Fibroblast of villous mesenchyme (primary cell): ENCODE results near the gene TMCO4. TPM values are rescaled to one million over a fixed set of nuclear protein-coding genes. Genes with fewer than 3 reads are reported as not detected.
A peak's percentile ranks its signal among the peaks of the same experiment; 100 is the strongest.
"Not testable (repeated sequence)": the region's sequence is repeated elsewhere in the genome, so short reads cannot be mapped to it uniquely, and the experiment has no call there.

ENCODE experiments used
- DNase-seq: peaks from one replicate; pipeline ENCODE4 v3.0.0-alpha.2; 2010; ENCODE audit warnings: low read depth
- H3K4me3 ChIP-seq: 2 replicates; pipeline ENCODE4 v1.5.1; 2011; ENCODE audit warnings: low read depth, mild to moderate bottlenecking, low read length
- total RNA-seq: library from RNA; depleted of rRNA; stranded (reverse); fragments of >200 nt; gene quantifications from 2 replicates; pipeline ENCODE4 v1.2.3, GENCODE V29; 2012
- TF ChIP-seq, protein P1 (sequence below): IDR thresholded peaks from 2 replicates; pipeline ENCODE4 v1.5.1; 2012; ENCODE audit warnings: low read depth, mild to moderate bottlenecking, low read length; ENCODE audit not compliant: insufficient read depth

Gene TMCO4
- total RNA-seq = 20.7 and 20.9 TPM in 2 replicates

DNA sequence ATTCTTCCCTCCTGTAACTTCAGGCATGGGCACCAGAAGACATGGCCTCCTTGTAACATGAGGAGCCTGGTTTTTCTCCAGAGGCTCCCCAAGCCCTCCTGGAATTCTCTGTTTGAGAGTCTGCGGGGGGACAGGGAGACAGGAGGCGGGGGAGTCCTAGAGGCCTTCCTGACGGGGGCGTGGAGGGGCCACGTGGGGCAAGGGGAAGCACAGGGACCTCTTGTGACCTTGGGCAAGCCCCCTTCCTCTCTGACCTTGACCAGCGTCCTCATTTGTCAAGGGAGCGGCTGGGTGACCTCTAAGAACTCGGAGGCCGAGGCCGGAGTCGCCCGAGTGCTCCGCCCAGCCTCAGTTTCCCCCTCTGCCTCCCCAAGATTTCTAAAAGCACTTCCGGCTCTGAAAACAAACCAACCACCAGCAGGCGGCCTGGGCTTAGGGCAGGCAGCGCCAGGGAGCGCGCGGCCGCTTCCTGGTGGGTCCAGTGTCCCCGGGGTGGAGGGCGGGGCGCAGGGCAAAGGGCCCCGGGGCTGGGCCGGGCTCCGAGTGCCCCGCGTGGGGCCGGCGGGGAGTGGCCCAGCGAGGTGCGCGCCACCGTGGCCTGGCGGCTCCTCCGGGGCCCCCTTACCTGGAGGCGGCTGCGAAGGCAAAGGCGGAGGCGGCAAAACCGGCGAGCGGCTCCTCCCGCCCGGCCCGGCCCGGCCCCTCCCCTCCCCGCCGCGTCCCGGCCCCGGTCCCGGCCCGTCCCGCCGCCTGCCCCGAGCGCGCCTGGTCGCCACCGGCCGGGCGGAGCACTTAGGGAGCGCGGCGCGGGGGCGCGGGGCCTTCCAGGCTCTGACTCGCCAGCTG, at the start of gene TMCO4:
TSS of gene TMCO4 (minus strand) at position 687 of the 846 bp plus-strand sequence. CDS start 19,158 bp downstream, outside the sequence.
- TF ChIP-seq, protein P1, sequence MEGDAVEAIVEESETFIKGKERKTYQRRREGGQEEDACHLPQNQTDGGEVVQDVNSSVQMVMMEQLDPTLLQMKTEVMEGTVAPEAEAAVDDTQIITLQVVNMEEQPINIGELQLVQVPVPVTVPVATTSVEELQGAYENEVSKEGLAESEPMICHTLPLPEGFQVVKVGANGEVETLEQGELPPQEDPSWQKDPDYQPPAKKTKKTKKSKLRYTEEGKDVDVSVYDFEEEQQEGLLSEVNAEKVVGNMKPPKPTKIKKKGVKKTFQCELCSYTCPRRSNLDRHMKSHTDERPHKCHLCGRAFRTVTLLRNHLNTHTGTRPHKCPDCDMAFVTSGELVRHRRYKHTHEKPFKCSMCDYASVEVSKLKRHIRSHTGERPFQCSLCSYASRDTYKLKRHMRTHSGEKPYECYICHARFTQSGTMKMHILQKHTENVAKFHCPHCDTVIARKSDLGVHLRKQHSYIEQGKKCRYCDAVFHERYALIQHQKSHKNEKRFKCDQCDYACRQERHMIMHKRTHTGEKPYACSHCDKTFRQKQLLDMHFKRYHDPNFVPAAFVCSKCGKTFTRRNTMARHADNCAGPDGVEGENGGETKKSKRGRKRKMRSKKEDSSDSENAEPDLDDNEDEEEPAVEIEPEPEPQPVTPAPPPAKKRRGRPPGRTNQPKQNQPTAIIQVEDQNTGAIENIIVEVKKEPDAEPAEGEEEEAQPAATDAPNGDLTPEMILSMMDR = peak; percentile 40
- peak; percentile 45 for DNase-seq
- peak within 1 kb of the TSS; percentile 65 for H3K4me3 ChIP-seq

DNA sequence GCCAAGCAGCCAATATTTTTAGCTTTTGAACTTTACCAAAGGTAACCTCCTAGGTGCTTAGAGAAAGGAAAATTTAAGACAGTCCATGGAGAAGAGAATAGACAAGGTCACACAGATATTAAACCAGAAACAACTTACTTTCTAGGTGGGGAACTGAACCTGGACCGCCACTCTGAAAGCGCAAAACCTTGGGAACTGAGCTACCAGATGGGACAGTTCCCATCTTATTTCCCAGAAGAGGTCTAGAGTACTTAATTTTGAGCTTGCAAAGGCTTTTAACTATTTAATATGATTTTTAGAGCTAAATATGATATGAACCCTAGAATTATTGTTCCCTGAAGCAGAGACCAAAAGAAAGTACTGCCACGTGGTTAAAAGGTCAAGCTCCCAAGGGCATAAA, 49.6 kb upstream of the TMCO4 start:
- not testable (repeated sequence) for H3K4me3 ChIP-seq, DNase-seq

GRCh38 chr1:19847334-19847733, 47.6 kb upstream of the TMCO4 start:
- not testable (repeated sequence) for DNase-seq, H3K4me3 ChIP-seq

DNA sequence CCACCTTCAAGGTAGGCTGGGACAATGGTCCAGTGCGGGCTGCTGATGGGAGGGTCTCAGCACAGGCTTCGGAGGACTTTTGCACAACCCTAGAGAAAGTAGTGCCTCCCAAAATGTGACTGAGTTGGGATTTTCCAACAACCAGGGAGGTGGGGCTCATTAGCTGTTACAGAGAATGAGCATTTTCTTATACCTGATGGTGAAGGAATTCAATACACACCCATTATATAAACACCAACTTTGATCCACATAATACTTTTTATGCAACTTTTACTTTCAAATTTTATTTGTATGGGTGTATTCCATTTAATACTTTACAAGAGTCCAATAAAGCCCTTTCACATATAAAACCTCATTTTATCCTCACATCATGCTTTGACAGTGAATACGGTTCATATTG, 46.6 kb upstream of the TMCO4 start:
- TF ChIP-seq, protein P1 = no peak
- DNase-seq = no peak
- H3K4me3 ChIP-seq = no peak overlapping the region

DNA sequence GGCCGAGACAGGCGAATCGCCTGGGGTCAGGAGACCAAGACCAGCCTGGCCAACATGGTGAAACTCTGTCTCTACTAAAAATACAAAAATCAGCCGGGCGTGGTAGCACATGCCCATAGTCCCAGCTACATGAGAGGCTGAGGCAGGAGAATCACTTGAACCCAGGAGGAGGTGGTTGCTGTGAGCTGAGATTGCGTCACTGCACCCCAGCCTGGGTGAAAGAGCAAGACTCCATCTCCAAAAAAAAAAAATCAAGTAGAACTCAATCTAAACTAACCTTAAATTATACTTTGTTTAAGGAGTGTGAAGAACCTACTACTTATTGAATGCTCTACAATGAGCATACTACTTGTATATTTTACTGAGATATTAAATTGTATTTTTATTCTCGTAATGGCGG, 45.8 kb upstream of the TMCO4 start:
- no peak for DNase-seq
- no peak overlapping the region for H3K4me3 ChIP-seq
- TF ChIP-seq, protein P1 = no peak

- TF ChIP-seq, protein P1 = no peak
- no peak overlapping the region for H3K4me3 ChIP-seq
- peak; percentile 43 for DNase-seq
These were observed 45.2 kb upstream of the TMCO4 start for GRCh38 chr1:19844731-19845495.

- TF ChIP-seq, protein P1 = no peak
- H3K4me3 ChIP-seq = no peak overlapping the region
- no peak for DNase-seq
These were observed 40.5 kb upstream of the TMCO4 start for GRCh38 chr1:19840228-19840627.
